Measurements from ENCODE around the gene CCDC85C.

Gene CCDC85C

DNA sequence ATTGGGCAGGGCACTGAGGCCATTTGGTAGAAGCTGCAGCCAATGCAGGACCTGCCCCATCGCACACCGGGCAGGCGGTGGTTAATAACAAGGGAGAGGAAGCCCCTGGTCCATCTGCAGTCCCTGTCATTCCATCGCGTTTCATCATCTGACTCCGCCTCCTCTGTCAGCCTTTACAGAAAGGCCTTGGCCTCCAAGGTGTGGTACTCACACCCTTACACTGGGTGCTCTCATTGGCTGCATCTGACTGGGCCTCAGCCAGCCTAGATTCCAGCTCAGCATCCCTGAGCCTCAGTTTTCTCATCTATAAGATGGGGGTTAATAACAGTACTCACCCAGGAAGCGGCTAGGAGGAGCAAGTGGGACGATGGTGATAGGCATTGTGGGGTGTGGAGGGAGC, 26.2 kb upstream of the CCDC85C start:
- no peak for DNase-seq (ENCODE audit: low spot score)

DNA sequence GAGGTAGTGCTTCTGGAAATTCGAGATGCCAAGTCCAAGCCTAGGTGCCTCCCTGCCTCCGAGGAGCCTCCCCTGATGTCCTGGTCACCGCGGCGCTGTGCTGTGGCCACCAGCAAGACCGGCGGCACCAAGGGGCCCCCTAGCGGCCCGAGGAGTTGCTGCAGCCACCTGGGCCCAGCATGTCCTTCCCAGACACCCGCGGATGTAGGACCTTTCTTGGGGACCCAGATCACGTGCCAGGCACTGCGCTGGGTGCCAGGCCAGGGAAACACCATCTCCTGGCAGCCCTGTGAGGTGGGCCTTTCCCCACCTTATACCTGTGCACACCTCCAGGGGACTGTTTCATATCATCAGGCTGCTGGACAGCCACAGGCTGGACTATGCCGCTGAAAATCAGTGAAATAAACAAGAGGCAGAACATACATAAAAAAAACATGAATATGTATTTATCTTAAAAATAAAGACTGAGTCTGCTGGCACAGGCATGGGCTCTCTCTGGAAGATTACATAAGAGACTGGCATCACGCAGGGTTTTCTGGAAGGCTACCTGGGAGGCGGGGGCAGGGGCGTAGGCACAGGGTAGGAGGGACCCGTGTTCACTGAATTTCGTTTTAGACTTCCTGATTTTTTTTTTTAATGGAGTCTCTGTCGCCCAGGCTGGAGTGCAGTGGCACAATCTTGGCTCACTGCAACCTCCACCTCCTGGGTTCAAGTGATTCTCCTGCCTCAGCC, 25.0 kb upstream of the CCDC85C start:
- peak; percentile 87 for DNase-seq (ENCODE audit: low spot score)

DNA sequence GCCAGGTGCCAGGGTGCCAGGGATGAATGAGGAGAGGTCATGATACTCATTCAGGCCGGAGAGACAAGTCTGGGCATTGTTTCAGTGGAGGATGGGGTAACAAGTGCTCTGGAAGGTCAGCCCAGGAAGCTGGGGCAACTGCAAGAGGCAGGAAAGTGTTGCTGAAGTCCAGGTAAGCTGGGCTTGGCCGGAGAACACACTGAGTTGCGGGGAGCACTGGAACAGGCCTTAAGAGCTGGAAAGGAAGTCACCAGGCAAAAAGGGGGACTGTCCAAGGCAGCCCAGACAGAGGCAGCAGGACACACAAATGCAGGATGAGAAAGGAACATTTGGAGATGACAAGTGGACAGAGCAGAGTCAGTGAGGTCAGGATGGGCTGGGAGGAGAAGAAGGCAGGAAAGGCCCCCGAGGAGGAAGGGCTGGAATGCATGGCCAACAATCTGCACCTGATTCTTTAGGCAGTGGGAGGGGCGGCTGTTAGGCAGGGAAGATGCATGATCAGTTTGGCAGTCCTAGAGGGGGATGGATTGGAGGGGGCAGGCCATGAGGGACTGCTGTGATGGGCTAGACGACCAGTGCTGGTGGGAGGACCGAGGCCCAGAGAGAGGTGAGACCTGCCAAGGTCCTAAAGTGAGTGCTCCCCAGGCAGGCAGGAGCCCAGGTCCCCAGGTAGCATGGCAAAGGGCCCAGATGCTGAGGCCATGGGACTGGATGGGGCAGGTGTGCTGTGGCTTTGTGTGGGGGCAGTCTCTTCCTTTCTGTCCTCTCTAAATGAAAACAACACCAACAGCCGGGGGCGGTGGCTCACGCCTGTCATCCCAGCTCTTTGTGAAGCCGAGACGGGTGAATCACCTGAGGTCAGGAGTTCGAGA, 23.7 kb upstream of the CCDC85C start:
- no peak for DNase-seq (ENCODE audit: low spot score)

DNA sequence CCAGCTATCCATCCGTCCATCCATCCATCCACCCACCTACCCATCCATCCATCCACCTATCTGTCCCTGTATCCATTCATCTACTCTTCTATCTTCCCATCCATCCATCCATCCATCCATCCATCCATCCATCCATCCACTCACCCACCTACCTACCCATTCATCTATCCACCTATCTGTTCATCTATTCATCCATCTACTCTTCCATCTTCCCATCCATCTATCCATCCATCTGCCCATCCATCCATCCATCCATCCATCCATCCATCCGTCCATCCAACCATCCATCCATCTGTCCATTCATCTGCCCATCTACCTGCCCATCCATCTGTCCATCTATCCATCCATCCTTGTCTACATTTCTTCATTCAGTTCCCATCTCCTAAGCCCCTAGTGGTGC, 23.1 kb upstream of the CCDC85C start:
- DNase-seq (ENCODE audit: low spot score), result no peak

DNA sequence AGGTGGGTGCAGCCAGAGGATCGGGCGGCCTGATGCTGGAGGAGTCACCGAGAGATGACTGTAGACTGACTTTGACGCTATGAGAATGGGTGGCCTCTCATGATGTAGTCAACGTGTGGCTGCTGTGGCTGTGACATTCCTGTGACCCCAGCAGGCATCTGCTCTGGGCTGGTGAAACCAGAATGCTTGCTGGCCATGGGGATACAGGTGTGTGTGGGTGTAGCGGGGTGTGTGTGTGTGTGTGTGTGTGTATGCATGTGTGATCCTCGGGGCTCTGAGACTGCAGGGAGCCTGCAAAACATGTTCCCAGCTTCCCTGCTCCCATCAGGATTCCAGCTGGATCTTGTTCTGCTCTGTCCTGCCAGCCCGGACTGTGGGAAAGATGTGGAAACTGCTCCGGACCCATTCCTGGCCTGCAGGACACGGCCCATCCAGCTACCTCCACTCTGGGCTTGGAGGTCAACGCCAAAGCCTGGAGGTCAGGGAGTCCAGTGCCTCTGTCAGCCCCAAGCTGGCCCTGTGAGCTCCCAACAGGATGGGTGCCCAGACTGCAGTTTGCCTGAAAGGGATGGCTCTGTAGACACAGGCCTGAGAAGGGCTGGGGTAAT, 22.1 kb upstream of the CCDC85C start:
- DNase-seq (ENCODE audit: low spot score), result no peak

DNA sequence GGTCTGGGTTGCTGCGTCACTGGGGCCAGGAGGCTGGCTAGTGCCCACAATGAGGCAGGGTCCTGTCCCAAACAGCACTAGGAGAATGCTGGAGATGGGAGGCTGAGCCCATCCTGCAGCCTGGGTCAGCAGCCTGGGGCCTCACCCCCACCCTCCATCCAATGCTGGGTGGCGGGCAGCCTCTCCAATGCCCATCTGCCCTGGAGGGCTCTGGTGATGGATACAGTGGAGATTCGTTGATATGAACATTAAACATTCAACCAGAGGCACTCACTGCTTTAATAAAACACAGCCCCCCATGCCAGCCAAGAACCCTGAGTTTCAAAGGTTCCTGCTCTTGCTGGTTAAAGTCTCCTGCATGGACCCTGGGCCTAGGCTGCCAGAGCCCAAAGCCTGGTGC, 21.5 kb upstream of the CCDC85C start:
- no peak for DNase-seq (ENCODE audit: low spot score)

DNA sequence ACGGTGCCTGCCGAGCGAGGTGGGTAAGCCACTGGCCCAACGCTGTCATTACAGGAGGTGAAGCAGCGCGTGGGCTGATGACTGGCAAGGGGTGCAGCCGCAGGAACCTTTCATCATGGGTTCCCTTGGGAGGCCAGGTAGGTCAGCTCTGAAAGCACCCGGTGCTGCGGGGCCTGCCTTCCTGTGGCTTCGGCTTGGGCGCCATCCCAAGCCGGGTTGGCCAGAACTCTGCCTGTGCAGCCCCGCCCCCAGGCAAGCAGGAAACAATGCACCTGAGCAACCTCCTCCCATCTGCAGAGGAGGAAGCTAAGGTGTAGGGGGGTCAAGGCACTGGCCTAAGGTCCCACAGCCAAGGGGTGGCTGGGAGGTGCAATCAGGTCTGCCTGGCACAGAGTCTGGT, 21.0 kb upstream of the CCDC85C start:
- DNase-seq (ENCODE audit: low spot score), result no peak

DNA sequence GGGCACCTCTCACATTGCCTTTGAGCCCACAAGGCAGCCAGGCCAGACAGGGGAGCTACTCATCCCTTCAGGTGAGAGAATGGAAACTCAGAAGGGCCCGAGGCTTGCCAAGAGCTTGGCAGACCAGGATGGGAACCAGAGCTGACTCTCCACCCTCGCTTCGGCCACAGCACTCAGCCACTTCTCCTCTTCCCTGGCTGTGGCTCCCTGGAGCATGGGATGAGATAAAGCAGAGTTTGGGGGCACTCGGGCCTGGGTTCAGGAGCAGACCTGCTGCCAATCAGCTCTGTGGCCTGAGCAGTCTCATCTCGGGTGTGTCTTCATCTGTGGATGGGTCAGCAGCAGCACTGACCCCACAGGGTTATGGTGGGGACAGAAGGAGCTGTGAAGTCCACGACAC, 20.0 kb upstream of the CCDC85C start:
- no peak for DNase-seq (ENCODE audit: low spot score)

DNA sequence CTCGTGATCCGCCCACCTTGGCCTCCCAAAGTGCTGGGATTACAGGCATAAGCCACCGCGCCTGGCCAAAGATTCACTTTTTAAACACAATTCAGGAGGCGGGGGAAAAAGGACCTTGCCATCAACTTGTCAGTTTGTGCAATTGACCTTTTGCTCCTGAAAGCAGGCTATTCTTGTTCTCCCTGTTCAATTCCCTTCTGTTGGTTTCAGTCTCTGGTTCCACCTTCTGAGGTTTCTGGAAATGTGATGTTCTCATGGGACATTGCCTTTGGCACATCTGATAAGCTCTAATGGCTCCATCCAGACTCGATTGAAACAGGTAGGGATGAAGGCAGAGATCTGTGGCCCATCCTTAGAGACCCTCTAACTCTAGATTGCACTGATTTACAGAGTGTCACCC, 17.9 kb upstream of the CCDC85C start:
- DNase-seq (ENCODE audit: low spot score), result no peak

DNA sequence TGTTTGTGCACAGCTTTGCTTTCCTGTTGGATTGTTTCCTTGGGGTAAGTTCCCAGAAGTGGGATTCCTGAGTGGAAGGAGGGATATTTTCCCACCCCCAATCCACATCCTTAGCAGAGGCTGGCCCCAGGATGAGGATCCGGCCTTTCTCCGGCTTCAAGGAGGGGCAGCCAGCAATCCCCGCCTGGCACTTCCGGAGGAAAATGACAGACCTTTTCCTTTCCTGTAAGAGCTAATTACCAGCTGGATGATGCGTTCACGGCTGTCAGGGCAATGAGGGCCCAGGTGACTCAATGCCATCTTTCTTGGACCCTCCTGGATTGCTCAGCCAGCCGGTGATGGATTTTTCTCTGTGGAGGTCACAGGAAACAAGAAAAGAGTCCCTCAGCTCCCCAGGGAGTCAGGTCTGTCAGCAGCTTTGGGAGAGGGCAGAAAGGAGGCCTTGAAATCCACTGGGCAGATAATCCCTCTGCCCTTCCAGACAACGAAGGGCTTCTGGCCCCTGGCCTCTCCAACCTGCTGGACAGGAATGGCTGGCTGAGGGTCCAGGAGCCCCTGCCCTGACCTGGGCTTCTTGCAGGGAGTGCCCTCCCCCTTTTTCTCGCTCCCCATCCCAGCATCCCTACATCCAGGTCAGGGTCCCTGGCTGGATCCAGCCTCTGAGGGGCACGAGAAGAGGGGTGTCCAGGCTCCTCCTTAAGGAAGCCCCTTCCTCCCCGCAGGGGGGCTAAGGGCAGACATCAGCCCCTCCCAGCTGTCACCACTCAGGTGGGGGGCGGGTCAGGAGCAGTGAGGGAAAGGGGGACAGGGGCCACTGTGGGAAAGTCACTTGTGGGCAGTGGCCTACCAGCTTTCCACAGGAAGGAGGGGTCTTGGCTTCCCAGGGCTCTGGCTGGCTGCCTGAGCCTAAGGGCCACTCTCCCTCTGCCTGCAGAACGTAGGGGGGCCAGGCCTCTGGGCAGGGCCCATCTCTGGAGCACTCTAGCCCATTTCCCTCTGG, 16.1 kb upstream of the CCDC85C start:
- DNase-seq (ENCODE audit: low spot score), result no peak

DNA sequence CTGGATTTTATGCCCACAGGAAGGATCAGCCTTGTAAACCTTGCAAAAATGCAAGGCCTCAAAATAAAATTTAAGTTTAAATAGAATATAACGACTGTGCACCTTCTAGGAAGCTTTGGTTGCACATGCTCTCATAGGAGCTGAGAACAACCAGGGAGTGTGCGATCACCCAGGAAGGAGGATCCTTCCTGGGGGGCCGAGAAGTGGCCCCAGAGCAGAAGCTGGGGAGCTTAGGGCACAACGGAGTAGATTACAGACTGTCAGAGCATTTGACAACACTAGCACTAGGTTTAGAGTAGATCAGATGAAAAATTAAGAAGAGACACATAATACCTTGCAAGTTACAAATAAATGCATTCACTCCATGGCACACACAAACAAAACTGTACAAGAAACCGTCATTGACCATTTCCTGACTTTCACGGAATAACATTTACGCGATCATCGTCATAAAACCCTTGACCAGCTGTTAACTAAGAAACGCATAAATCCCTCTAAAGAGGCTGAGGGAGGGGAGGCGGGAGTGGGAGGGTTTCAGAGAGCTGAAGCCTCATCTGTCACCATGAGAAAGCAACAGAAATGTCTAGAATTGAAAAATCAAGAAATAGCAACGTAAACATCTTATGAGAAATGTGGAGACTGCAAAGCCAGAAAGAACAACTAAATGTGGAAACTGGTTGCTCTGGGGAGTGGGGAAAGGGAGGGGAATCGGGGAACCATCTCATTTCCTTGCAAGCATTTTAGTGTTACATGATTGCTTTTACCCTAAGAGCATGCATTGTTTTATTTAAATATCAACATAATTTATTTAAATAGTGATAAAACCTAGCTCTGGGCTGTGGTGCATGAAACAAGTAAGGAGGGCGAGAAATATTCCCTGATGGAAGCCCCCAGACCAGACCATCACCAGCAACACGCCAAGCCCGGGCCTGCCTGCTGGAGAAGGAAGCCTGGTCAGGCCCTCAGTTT, 13.1 kb upstream of the CCDC85C start:
- no peak for DNase-seq (ENCODE audit: low spot score)

DNA sequence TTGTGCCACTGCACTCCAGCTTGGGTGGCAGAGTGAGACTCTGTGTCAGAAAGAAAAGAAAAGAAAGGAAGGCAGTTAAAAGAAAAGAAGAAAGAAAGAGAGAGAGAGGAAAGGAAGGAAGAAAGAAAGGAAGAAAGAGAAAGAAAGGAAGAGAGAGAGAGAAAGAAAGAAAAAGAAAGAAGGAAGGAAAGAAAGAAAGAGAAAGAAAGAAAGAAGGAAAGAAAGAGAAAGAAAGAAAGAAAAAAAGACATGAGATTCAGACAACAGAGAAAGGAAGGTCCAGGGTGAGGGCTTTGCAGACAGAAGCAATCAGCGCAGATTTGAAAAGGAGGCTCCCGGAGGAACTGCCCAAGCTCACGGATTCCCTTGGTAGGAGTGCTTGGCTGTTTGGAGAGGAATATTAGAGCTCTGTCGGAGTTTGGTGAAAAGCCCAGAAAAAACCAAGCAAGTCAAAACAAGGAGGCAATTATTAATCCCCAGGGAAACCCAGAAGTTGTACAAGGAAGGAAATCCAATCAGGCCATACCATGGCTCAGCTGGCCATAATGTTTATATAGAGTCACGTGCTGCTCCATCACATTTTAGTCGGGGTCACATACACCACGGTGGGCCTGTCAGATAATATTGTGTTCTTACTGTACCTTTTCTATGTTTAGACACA, 11.6 kb upstream of the CCDC85C start:
- no peak for DNase-seq (ENCODE audit: low spot score)

DNA sequence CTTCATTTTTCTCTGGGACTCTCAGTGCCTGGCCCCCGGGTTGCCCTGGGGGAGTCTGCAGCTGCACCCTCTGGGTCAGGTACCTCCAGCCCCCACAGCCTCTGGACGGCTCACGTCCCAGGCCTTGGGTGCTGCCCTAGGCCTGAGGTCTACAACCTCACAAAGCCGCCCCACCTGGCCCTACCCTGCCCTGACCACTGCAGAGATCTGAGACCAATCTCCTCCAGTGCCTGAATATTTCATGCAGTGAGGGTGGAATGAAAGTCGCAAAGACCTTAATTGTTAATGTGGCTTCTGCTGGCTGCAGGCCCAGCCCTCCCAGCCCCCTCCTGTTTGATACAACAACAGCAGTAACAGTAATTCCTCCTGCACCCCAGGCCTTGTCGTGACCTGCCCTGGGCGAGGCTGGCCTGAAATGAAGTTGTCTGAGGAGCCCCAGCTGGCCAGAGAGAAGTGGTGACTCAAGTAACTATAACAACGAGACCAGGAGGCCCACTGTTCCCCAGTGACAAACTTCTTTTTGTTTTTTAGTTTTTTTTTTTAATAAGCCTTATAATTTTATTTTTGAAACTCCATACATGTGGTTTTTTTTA, 8.8 kb upstream of the CCDC85C start:
- no peak for DNase-seq (ENCODE audit: low spot score)

DNA sequence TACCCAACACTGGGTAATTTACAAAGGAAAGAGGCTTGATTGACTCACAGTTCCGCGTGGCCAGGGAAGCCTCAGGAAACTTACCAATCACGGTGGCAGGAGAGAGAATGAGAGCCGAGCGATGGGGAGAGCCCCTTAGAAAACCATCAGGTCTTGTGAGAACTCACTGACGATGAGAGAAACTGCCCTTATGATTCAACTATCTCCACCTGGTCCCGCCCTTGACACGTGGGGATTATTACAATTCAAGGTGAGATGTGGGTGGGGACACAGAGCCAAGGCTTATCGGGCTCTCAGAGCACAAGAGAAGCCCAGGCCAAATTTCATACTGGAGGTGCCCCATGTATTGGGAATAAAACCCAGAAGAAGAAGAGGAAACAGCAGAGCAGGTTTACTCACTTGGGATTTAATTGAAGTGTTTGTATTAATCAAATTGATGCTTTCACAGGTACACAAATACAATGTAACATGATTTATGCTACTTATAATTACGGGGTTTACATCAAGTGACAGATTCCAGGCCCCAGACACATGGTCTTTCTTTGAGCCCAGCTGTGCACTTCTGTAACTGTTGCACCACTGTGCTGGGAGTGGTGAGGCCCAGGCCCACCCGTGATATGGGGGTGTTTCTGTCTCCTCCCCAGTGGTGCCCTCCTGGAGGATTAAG, 8.2 kb upstream of the CCDC85C start:
- DNase-seq (ENCODE audit: low spot score), result no peak

DNA sequence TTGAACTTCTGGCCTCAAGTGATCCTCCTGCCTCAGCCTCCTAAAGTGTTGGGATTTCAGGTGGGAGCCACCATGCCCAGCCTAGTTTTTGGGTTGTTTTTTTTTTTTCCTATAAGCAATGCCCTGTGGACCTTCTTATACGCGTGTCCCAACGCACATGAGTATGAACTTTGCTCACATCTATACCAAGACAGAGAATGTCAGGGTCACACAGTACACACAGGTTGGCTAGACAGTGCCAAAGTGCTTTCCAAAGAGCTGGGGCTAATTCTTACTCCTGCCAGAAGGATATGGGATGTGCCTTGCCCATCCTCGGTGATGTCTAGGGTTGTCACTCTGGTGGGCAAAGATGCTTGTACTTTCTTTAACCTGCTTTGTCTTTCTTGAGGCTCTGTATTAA, 7.6 kb upstream of the CCDC85C start:
- DNase-seq (ENCODE audit: low spot score), result no peak

DNA sequence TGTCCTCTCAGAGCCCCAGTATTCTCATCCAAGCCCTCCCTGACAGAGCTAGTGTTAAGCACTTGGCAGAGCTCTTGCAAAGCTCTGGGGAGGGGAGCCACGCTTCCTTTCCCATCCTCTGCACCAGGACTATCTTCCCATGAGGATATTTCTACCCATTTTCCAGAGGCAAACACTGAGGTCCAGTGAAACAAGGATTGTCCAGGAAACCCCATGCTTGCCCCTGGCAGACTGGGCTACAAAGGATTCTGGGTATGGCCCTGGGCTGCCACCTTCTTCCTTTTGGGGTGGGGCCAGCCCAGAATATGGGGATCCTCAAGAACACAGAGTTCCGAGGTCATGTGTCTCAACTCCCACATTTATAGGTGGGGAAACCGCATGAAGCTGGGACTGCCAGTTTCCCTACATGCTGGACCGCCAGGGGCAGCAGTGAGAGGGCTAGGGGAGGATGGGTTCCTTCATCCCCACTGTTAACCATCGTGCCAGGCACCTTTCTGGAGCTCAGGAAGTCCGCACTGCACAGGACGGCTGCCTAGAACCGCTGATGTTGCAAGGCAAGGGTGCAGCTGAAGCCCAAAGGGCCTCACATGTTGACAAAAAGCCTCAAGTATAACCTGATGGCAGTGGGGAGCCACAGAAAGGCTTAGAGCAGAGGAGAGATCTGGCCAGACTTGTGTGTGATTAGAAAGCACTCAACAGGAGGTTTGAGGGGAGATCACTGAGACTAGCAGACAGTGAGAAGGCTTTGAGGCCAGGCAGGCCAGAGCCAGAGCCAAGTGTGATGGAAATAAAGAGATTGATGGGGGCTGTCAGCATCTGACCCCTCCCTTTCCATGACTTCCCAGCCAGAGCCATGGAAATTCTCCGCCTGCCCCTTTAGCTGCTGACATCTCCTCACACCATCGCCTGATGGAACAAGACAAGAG, 5.5 kb upstream of the CCDC85C start:
- DNase-seq (ENCODE audit: low spot score), result no peak

DNA sequence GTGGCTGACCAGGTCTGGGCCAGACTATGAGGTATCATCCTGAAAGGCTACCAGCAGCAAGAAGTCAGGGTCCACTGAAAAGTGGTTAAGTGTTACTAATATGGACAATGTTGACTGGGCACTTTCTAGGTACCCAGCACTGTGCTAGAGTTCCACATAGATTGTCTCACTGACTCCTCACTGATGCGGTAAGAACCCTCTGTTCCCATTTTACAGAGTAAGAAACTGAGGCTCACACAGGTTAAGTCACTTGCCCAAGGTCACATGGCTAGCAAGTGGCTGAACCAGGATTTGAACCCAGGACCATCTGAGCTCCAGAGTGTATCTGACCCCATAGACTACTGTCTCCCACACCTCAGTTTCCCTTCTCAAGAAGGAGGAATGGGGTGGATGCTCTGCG, 4.6 kb upstream of the CCDC85C start:
- no peak for DNase-seq (ENCODE audit: low spot score)

DNA sequence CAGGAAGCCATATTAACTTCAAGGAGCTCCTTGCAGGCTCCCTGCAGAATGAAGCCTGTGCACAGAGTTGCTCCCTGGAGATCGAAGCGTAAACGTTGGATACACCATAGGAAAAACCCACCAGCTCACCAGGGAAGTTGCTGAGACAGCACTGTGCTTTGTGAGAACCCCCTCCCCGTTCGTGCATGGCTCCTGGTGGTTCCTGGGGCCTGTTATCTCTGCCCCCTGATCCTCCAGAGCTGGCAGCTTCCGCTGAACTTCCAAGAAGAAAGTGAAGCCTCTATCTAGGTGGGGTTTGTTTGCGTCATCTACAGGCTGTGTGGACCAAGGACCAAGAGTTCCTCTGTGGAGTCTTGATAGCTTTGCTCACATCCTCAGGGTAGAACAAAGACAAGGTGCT, 2.4 kb upstream of the CCDC85C start:
- no peak for DNase-seq (ENCODE audit: low spot score)

Data from HuH-7.5 (cell line).